Osteoblast (primary cell): Measurements from ENCODE around the gene DHRS9. TPM values are rescaled to one million over a fixed set of nuclear protein-coding genes. Genes with fewer than 3 reads are reported as not detected.

Experiments used
- DNase-seq: peaks from one replicate; pipeline ENCODE4 v3.0.0; 2011; ENCODE audit warnings: low spot score, mixed read lengths; ENCODE audit not compliant: insufficient read length; ENCODE audit errors: missing footprints
- H2AFZ ChIP-seq: 2 replicates; pipeline ENCODE4 v1.6.0; 2011; ENCODE audit warnings: mild to moderate bottlenecking, low read length
- H3K27ac ChIP-seq: 2 replicates; pipeline ENCODE4 v1.5.1; 2011; ENCODE audit warnings: mild to moderate bottlenecking, low read depth, low read length, moderate library complexity
- H3K27me3 ChIP-seq: 2 replicates; pipeline ENCODE4 v1.6.0; 2012; ENCODE audit warnings: mild to moderate bottlenecking, control low read depth, inconsistent platforms, low read length, moderate library complexity; ENCODE audit not compliant: insufficient read depth
- H3K36me3 ChIP-seq: 2 replicates; pipeline ENCODE4 v1.5.1; 2011; ENCODE audit warnings: mild to moderate bottlenecking, low read length, control low read depth, moderate library complexity; ENCODE audit not compliant: insufficient read depth
- H3K4me1 ChIP-seq: 2 replicates; pipeline ENCODE4 v1.5.1; 2011; ENCODE audit warnings: mild to moderate bottlenecking, low read length, control low read depth, moderate library complexity; ENCODE audit not compliant: insufficient read depth
- H3K4me2 ChIP-seq: 2 replicates; pipeline ENCODE4 v1.6.0; 2011; ENCODE audit warnings: mild to moderate bottlenecking, low read length; ENCODE audit not compliant: insufficient read depth
- H3K4me3 ChIP-seq: fragments of 200-600 bp; sonication (generic); 3 replicates; pipeline ENCODE4 v1.5.1; 2012; ENCODE audit warnings: mild to moderate bottlenecking, low read length, inconsistent platforms; ENCODE audit not compliant: insufficient read depth
- H3K79me2 ChIP-seq: 2 replicates; pipeline ENCODE4 v1.6.0; 2012; ENCODE audit warnings: mild to moderate bottlenecking, low read length, control low read depth, inconsistent platforms; ENCODE audit not compliant: insufficient read depth
- H3K9me3 ChIP-seq: 2 replicates; pipeline ENCODE4 v1.5.1; 2011; ENCODE audit warnings: low read depth, low read length, control low read depth
- H4K20me1 ChIP-seq: 2 replicates; pipeline ENCODE4 v1.6.0; 2012; ENCODE audit warnings: mild to moderate bottlenecking, low read length, control low read depth; ENCODE audit not compliant: insufficient read depth
- total RNA-seq: library from RNA; depleted of rRNA; stranded (reverse); fragments of >200 nt; gene quantifications from 2 replicates; pipeline ENCODE4 v1.2.3, GENCODE V29; 2012
- TF ChIP-seq, protein P1 (sequence below): IDR thresholded peaks from 2 replicates; pipeline ENCODE4 v1.5.1; 2011; ENCODE audit warnings: mild to moderate bottlenecking, low read depth, low read length, moderate library complexity; ENCODE audit errors: extremely low read depth

DHRS9 gene
- total RNA-seq, 1 donor, result not detected

DNA sequence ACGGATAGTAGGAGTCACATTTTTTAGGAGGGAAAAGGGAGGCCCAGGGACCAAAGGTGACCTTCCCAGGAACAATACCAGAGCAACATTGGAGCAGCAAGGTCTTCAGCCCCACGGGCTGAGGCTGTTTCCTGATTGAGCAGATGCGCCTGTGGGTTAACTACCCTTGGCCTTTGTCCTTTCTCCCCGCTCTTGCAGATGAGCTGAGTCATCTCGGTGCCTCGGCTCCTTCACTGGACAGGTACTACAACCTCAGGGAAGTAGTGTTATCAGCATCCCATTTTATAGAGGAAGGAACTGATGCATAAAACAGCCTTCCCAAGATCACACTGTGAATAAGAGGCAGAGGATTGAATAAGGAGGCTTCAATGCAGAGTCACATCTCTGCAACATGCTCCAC, 43.5 kb downstream of the DHRS9 start:
- Histone ChIP-seq H3K9me3 (no peaks in the 10 kb centered on the region), H2AFZ (no peak overlapping the region), H3K4me3 (no peak overlapping the region), H3K27me3 (no peaks in the 10 kb centered on the region), H3K4me2 (no peak overlapping the region), H4K20me1 (no peaks in the 10 kb centered on the region), H3K36me3 (no peaks in the 10 kb centered on the region), H3K27ac (no peak overlapping the region), H3K4me1 (peaks cover 3% of the 10 kb centered on the region), H3K79me2 (no peaks in the 10 kb centered on the region)
- no peak for DNase-seq
- TF ChIP-seq, protein P1, sequence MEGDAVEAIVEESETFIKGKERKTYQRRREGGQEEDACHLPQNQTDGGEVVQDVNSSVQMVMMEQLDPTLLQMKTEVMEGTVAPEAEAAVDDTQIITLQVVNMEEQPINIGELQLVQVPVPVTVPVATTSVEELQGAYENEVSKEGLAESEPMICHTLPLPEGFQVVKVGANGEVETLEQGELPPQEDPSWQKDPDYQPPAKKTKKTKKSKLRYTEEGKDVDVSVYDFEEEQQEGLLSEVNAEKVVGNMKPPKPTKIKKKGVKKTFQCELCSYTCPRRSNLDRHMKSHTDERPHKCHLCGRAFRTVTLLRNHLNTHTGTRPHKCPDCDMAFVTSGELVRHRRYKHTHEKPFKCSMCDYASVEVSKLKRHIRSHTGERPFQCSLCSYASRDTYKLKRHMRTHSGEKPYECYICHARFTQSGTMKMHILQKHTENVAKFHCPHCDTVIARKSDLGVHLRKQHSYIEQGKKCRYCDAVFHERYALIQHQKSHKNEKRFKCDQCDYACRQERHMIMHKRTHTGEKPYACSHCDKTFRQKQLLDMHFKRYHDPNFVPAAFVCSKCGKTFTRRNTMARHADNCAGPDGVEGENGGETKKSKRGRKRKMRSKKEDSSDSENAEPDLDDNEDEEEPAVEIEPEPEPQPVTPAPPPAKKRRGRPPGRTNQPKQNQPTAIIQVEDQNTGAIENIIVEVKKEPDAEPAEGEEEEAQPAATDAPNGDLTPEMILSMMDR, result no peak

DNA sequence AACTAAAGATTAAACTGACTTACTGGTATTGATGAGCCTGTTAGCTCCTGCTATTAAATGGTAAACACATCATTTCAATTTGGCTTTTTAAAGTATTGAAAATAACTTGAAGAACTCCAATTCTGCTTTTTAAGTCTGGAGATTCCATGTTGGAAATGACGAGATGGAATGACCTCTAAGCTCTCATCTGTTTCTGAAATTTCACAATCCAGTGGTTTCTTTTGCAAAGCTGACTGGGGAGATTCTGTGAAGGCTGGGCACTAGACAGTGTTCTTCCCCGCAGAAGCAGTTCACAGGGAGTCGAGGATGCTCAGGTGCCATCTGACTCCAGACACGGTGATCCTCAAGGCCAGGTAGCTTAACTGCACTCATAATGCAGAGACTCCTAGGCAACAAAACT, 44.7 kb downstream of the DHRS9 start:
- Histone ChIP-seq H3K36me3 (no peaks in the 10 kb centered on the region), H3K27ac (no peak overlapping the region), H3K27me3 (no peaks in the 10 kb centered on the region), H2AFZ (no peak overlapping the region), H3K9me3 (no peaks in the 10 kb centered on the region), H3K4me1 (peaks cover 3% of the 10 kb centered on the region), H4K20me1 (no peaks in the 10 kb centered on the region), H3K4me2 (no peak overlapping the region), H3K79me2 (no peaks in the 10 kb centered on the region), H3K4me3 (no peak overlapping the region)
- DNase-seq, result no peak
- TF ChIP-seq, protein P1, result no peak

DNA sequence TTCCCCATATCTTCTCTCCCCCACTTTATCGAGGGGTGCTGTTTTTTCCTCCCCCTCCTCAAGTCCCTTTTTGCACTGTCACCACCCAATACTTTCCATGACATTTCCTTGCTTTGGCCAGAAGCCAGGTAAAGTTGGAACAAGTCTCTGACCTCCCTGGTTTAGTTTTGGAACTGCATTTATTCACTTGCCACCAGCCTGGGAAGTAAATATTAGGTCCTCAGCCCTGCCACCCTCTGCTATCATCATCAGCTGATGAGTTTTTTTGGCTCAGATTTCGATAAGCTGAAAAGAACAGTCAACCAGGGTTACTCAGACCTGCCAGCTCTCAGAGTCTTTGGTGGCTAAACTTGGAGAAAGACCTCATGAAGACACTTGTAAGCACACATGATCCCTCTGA, 47.0 kb downstream of the DHRS9 start:
- H3K27me3 ChIP-seq, result no peaks in the 10 kb centered on the region
- H3K79me2 ChIP-seq, result no peaks in the 10 kb centered on the region
- no peak overlapping the region for H3K4me3 ChIP-seq
- no peaks in the 10 kb centered on the region for H3K36me3 ChIP-seq
- TF ChIP-seq, protein P1, result no peak
- H3K4me2 ChIP-seq, result no peak overlapping the region
- no peaks in the 10 kb centered on the region for H3K9me3 ChIP-seq
- DNase-seq, result no peak
- no peaks in the 10 kb centered on the region for H3K4me1 ChIP-seq
- H4K20me1 ChIP-seq, result no peaks in the 10 kb centered on the region
- H2AFZ ChIP-seq, result no peak overlapping the region
- no peak overlapping the region for H3K27ac ChIP-seq

DNA sequence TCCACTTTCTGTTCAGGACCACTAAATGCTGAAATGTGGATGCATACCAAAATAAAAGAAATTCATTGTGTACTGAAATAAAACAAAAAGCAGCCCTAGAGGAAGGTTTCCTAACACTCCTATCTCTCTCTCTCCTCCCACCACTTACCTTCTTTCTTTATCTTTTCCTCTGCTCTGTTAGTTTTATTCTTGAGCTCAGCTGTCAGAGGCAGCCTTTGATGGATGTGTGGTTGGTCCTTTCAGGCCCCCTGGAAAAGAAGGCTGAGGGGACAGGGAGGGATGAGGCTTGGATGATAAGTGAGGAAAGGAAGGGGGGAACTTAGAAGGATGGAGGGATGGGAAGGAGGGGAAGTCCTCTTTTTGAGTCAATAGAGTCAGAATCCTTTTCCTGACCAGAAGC, 47.6 kb downstream of the DHRS9 start:
- DNase-seq, result no peak
- TF ChIP-seq, protein P1, result no peak
- H2AFZ ChIP-seq, result no peak overlapping the region

More for the DNA sequence above, 47.6 kb downstream of the DHRS9 start:
- H3K4me3 ChIP-seq, result no peak overlapping the region
- H3K27ac ChIP-seq, result no peak overlapping the region
- no peaks in the 10 kb centered on the region for H3K9me3 ChIP-seq
- no peaks in the 10 kb centered on the region for H3K27me3 ChIP-seq
- H3K36me3 ChIP-seq, result no peaks in the 10 kb centered on the region
- H4K20me1 ChIP-seq, result no peaks in the 10 kb centered on the region
- H3K4me2 ChIP-seq, result no peak overlapping the region
- H3K4me1 ChIP-seq, result no peaks in the 10 kb centered on the region
- H3K79me2 ChIP-seq, result no peaks in the 10 kb centered on the region
